Pancreas (tissue), 10 donors: Measurements from ENCODE around the gene MYCN. TPM values are rescaled to one million over a fixed set of nuclear protein-coding genes. Genes with fewer than 3 reads are reported as not detected.
"Not testable (repeated sequence)": the region's sequence is repeated elsewhere in the genome, so short reads cannot be mapped to it uniquely, and the experiment has no call there.

Experiments
- ATAC-seq, 4 donors: fragments of 200-7000 bp; cut with Tn5 transposase; one replicate each; pipeline versions ENCODE4 v1.8.0 to v1.9.1; 2020; ENCODE audit warnings: mild to moderate bottlenecking in 4 of 4, moderate library complexity in 4 of 4
- DNase-seq, 6 donors: peaks; one replicate each; pipeline ENCODE4 v3.0.0-alpha.2; 2020
- FAIRE-seq: peaks from 2 replicates; lab custom pipeline; 2012; peaks lifted over from hg19 to GRCh38; lab: Jason Lieb, UNC
- H3K27ac ChIP-seq, 4 donors: fragments of 200-600 bp; sonication (generic); 1 replicate in 3 of 4; 2 replicates in 1 of 4; pipeline versions ENCODE4 v1.5.0 to v1.8.0; 2020
- H3K27me3 ChIP-seq, 4 donors: fragments of 200-600 bp; one replicate each; pipeline ENCODE4 v1.8.0; 2021
- H3K36me3 ChIP-seq, 3 donors: fragments of 200-600 bp; sonication (generic) in 1 of 3; one replicate each; pipeline versions ENCODE4 v1.5.0 to v1.8.0; 2020 to 2021
- H3K4me1 ChIP-seq, 3 donors: fragments of 200-600 bp; one replicate each; pipeline ENCODE4 v1.8.0; 2021
- H3K4me3 ChIP-seq, 4 donors: fragments of 200-600 bp; sonication (generic) in 2 of 4; one replicate each; pipeline versions ENCODE4 v1.5.0 to v1.8.0; 2020 to 2021
- H3K9me3 ChIP-seq, 4 donors: fragments of 200-600 bp; one replicate each; pipeline ENCODE4 v1.8.0; 2021
- WGBS, 2 donors: extraction: QIAGEN DNeasy Blood & Tissue Kit; methylation state at CpG; one replicate each; pipeline ENCODE4 v1.1.7; 2013; 5-methylcytosine and 5-hydroxymethylcytosine counted together
- intact Hi-C, 3 donors: fragments of 100-400 bp; cut with DNase I; formaldehyde crosslinking; loops; one replicate each; pipeline versions ENCODE4 v1.11.1 to v1.14.2; 2022
- polyA plus RNA-seq, 2 donors: library from polyadenylated mRNA; stranded (reverse); fragments of 200-250 nt; gene quantifications; one replicate each; pipeline ENCODE4 v1.2.3, GENCODE V29; 2013
- total RNA-seq, 6 donors: library from RNA; stranded (reverse); fragmentation: NEBNext Ultra II Directional in 4 of 6; extraction: Animal tissue kit (Norgen Biotek cat#: 25700) in 4 of 6; gene quantifications; one replicate each; pipeline versions ENCODE4 v1.2.1 to v1.2.4, GENCODE V29; 2021 to 2023
- TF ChIP-seq, protein P1 (sequence below), 4 donors: fragments of 200-600 bp; sonication (generic) in 3 of 4; IDR thresholded peaks; one replicate each; pipeline versions ENCODE4 v1.5.0 to v1.8.0; 2021; ENCODE audit warnings: antibody characterized with exemption in 4 of 4
- donor health status: healthy with polysubstance abuse.
- donor health status: DM: no; HTN: no; CAD: no; lungs with moderate emphysema.
- donor health status: DM: no; HTN: no; CAD: no.
- donor health status: control.
- donor health status: control.
- donor health status: Bipolar disorder and iron deficiency.
- donor health status: DM: yes; HTN: yes; CAD: no.
- donor health status: DM: no; HTN: no; CAD: no.
- donor health status: DM: no; HTN: no; CAD: no.
- donor health status: DM: yes; HTN: yes; CAD: no.

The MYCN gene
- total and polyA plus RNA-seq, 8 donors = 0.09 to 0.75 (median 0.17) TPM

- no peaks in the 10 kb centered on the region for H3K9me3 ChIP-seq
- intact Hi-C loops = no loop called here
- ATAC-seq = no peak
- H3K4me3 ChIP-seq = no peak overlapping the region
- FAIRE-seq = no peak
- no peak overlapping the region for H3K27ac ChIP-seq
- H3K27me3 ChIP-seq = peaks cover 0 to under 1% (median 0%) of the 10 kb centered on the region in 4 donors
- TF ChIP-seq, protein P1, sequence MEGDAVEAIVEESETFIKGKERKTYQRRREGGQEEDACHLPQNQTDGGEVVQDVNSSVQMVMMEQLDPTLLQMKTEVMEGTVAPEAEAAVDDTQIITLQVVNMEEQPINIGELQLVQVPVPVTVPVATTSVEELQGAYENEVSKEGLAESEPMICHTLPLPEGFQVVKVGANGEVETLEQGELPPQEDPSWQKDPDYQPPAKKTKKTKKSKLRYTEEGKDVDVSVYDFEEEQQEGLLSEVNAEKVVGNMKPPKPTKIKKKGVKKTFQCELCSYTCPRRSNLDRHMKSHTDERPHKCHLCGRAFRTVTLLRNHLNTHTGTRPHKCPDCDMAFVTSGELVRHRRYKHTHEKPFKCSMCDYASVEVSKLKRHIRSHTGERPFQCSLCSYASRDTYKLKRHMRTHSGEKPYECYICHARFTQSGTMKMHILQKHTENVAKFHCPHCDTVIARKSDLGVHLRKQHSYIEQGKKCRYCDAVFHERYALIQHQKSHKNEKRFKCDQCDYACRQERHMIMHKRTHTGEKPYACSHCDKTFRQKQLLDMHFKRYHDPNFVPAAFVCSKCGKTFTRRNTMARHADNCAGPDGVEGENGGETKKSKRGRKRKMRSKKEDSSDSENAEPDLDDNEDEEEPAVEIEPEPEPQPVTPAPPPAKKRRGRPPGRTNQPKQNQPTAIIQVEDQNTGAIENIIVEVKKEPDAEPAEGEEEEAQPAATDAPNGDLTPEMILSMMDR (IDR thresholded peaks at IDR 0.05) = no peak
- no peak for DNase-seq
- no peaks in the 10 kb centered on the region for H3K36me3 ChIP-seq
- no peaks in the 10 kb centered on the region for H3K4me1 ChIP-seq
- WGBS, 2 donors = 65 to 97% methylated on average over 3 of the region's 3 CpGs
Observed at GRCh38 chr2:15901808-15902130, 38.6 kb upstream of the MYCN start.

GRCh38 chr2:15903910-15904309 is 36.4 kb upstream of the MYCN start:
- FAIRE-seq, H3K9me3 ChIP-seq, ATAC-seq, H3K27me3 ChIP-seq, DNase-seq, H3K27ac ChIP-seq, intact Hi-C loops, H3K4me3 ChIP-seq, H3K36me3 ChIP-seq, H3K4me1 ChIP-seq: not testable (repeated sequence)
- WGBS, 2 donors = 83 to 88% methylated on average over 3 of the region's 3 CpGs

GRCh38 chr2:15905267-15905645 is 35.1 kb upstream of the MYCN start:
- ATAC-seq (no peak), DNase-seq (no peak), FAIRE-seq (no peak)
- Histone ChIP-seq H3K4me1 (no peaks in the 10 kb centered on the region), H3K9me3 (no peaks in the 10 kb centered on the region), H3K36me3 (no peaks in the 10 kb centered on the region), H3K27ac (no peak overlapping the region), H3K27me3 (peaks cover 0 to 4% (median 0%) of the 10 kb centered on the region in 4 donors), H3K4me3 (no peak overlapping the region)
- intact Hi-C loops = no loop called here
- TF ChIP-seq, protein P1 (IDR thresholded peaks at IDR 0.05) = no peak

DNA sequence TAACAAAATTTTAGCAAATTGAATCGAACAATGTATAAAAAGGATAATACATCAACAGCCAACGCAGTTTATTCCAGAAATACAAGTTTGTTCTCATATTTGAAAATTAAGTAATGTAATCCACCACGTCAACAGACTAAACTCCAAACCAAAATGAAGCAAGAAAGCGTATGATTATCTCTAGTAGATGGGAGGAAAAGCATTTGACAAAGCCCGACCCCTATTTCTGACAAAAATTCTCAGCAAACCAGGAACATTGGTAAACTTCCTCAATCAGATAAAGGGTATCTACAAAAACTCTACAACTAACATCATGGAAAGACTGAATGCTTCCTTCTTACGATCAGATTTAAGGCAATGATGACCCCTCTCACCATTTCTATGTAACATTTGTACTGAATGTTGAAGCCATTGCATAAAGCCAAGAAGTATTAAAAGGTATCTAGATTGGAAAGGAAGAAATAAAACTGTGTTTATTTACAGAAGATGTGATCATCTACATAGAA is 34.3 kb upstream of the MYCN start:
- FAIRE-seq (no peak), ATAC-seq (no peak), DNase-seq (no peak)
- Histone ChIP-seq H3K4me1 (no peaks in the 10 kb centered on the region), H3K27ac (no peak overlapping the region), H3K27me3 (peaks cover 0 to 4% (median 0%) of the 10 kb centered on the region in 4 donors), H3K9me3 (no peaks in the 10 kb centered on the region), H3K36me3 (no peaks in the 10 kb centered on the region), H3K4me3 (no peak overlapping the region)
- intact Hi-C loops = no loop called here
- WGBS, 2 donors = 60 to 81% methylated on average over 6 of the region's 6 CpGs
- TF ChIP-seq, protein P1 (IDR thresholded peaks at IDR 0.05) = no peak

GRCh38 chr2:15906778-15907177 is 33.6 kb upstream of the MYCN start:
- DNase-seq (no peak), FAIRE-seq (no peak), ATAC-seq (no peak)
- TF ChIP-seq, protein P1 (IDR thresholded peaks at IDR 0.05) = no peak
- Histone ChIP-seq H3K9me3 (no peaks in the 10 kb centered on the region), H3K27ac (no peak overlapping the region), H3K4me3 (no peak overlapping the region), H3K4me1 (no peaks in the 10 kb centered on the region), H3K36me3 (no peaks in the 10 kb centered on the region), H3K27me3 (peaks cover 0 to 4% (median 0%) of the 10 kb centered on the region in 4 donors)
- WGBS, 2 donors = 81 to 88% methylated on average over 5 of the region's 5 CpGs
- intact Hi-C loops = no loop called here
